Neural progenitor cell (in vitro differentiated cells): ENCODE results near the gene KBTBD2. TPM values are rescaled to one million over a fixed set of nuclear protein-coding genes. Genes with fewer than 3 reads are reported as not detected.
"Not testable (repeated sequence)": the region's sequence is repeated elsewhere in the genome, so short reads cannot be mapped to it uniquely, and the experiment has no call there.

Experiments
- DNase-seq: peaks from one replicate; pipeline ENCODE4 v3.0.0-alpha.2; 2016; ENCODE audit warnings: low spot score
- H2AFZ ChIP-seq: fragments of 200-600 bp; sonication (generic); replicated peaks from 2 replicates; pipeline ENCODE4 v1.6.1; 2016; ENCODE audit warnings: antibody characterized with exemption
- H3F3A ChIP-seq: fragments of 200-600 bp; sonication (generic); 2 replicates; pipeline ENCODE4 v1.6.1; 2016; ENCODE audit warnings: antibody characterized with exemption, low read depth
- H3K27ac ChIP-seq: fragments of 200-600 bp; sonication (generic); 2 replicates; pipeline ENCODE4 v1.5.1; 2016; ENCODE audit warnings: mild to moderate bottlenecking
- H3K27me3 ChIP-seq: fragments of 200-600 bp; sonication (generic); 2 replicates; pipeline ENCODE4 v1.6.1; 2016; ENCODE audit warnings: mild to moderate bottlenecking, moderate library complexity
- H3K36me3 ChIP-seq: fragments of 200-600 bp; sonication (generic); 2 replicates; pipeline ENCODE4 v1.5.1; 2016
- H3K4me1 ChIP-seq: fragments of 200-600 bp; sonication (generic); 2 replicates; pipeline ENCODE4 v1.6.1; 2016; ENCODE audit warnings: mixed run types
- H3K4me2 ChIP-seq: fragments of 200-600 bp; sonication (generic); 2 replicates; pipeline ENCODE4 v1.6.1; 2016
- H3K4me3 ChIP-seq: fragments of 200-600 bp; sonication (generic); 2 replicates; pipeline ENCODE4 v1.5.1; 2016
- H3K79me2 ChIP-seq: fragments of 200-600 bp; sonication (generic); 2 replicates; pipeline ENCODE4 v1.6.1; 2016; ENCODE audit warnings: low read depth
- H3K9ac ChIP-seq: fragments of 200-600 bp; sonication (generic); 2 replicates; pipeline ENCODE4 v1.6.1; 2016
- H3K9me3 ChIP-seq: fragments of 200-600 bp; sonication (generic); 2 replicates; pipeline ENCODE4 v1.5.1; 2016; ENCODE audit warnings: low read depth
- H4K20me1 ChIP-seq: fragments of 200-600 bp; sonication (generic); 2 replicates; pipeline ENCODE4 v1.6.1; 2016; ENCODE audit warnings: low read depth
- H3K27ac Mint-ChIP-seq: 3 replicates; pipeline ENCODE4 v1.8.0; 2021; ENCODE audit warnings: mixed read lengths
- H3K27me3 Mint-ChIP-seq: 2 replicates; pipeline ENCODE4 v1.8.0; 2022; ENCODE audit warnings: low read depth, mild to moderate bottlenecking, inconsistent platforms, moderate library complexity, mixed read lengths; ENCODE audit not compliant: insufficient read depth
- H3K36me3 Mint-ChIP-seq: 3 replicates; pipeline ENCODE4 v1.8.0; 2021; ENCODE audit warnings: mixed read lengths
- H3K4me1 Mint-ChIP-seq: 3 replicates; pipeline ENCODE4 v1.8.0; 2021; ENCODE audit warnings: mixed read lengths
- H3K4me3 Mint-ChIP-seq: 3 replicates; pipeline ENCODE4 v1.8.0; 2021; ENCODE audit warnings: mild to moderate bottlenecking, moderate library complexity, mixed read lengths
- H3K9me3 Mint-ChIP-seq: 3 replicates; pipeline ENCODE4 v1.8.0; 2020; ENCODE audit warnings: mixed read lengths
- CTCF ChIP-seq: fragments of 200-600 bp; sonication (generic); IDR thresholded peaks from 2 replicates; pipeline ENCODE4 v1.5.1; 2017; ENCODE audit warnings: antibody characterized with exemption, mild to moderate bottlenecking
- EZH2 ChIP-seq: fragments of 200-600 bp; sonication (generic); IDR thresholded peaks from 2 replicates; pipeline ENCODE4 v1.6.1; 2017; ENCODE audit warnings: antibody characterized with exemption, mild to moderate bottlenecking, moderate library complexity
- EZH2phosphoT487 ChIP-seq: fragments of 200-600 bp; sonication (generic); IDR thresholded peaks from 2 replicates; pipeline ENCODE4 v1.6.1; 2017; ENCODE audit warnings: antibody characterized with exemption
- total RNA-seq: library from RNA; depleted of rRNA; stranded (reverse); fragments of >200 nt; gene quantifications from 2 replicates; pipeline ENCODE4 v1.2.3, GENCODE V29; 2015; ENCODE audit warnings: low replicate concordance

KBTBD2 gene
- total RNA-seq, 1 donor from 2014 or later, result 45.5 TPM

GRCh38 chr7:32869716-32870115 lies 21.8 kb downstream of the KBTBD2 start:
- Histone ChIP-seq H3F3A (no peaks in the 10 kb centered on the region), H3K9ac (no peak overlapping the region), H4K20me1 (peaks cover 9% of the 10 kb centered on the region), H3K27ac (no peak overlapping the region), H3K4me2 (no peak overlapping the region), H2AFZ (no peak overlapping the region), H3K4me1 (no peaks in the 10 kb centered on the region), H3K36me3 (peaks cover 5% of the 10 kb centered on the region), H3K4me3 (no peak overlapping the region), H3K27me3 (no peaks in the 10 kb centered on the region), H3K79me2 (no peaks in the 10 kb centered on the region), H3K9me3 (no peaks in the 10 kb centered on the region)
- no peak for DNase-seq
- Mint-ChIP-seq H3K4me3 (no peak overlapping the region), H3K27ac (no peak overlapping the region), H3K36me3 (peaks cover 60% of the 10 kb centered on the region), H3K4me1 (no peaks in the 10 kb centered on the region), H3K9me3 (no peaks in the 10 kb centered on the region), H3K27me3 (no peaks in the 10 kb centered on the region)
- TF ChIP-seq EZH2phosphoT487 (no peak), EZH2 (no peak), CTCF (no peak)

DNA sequence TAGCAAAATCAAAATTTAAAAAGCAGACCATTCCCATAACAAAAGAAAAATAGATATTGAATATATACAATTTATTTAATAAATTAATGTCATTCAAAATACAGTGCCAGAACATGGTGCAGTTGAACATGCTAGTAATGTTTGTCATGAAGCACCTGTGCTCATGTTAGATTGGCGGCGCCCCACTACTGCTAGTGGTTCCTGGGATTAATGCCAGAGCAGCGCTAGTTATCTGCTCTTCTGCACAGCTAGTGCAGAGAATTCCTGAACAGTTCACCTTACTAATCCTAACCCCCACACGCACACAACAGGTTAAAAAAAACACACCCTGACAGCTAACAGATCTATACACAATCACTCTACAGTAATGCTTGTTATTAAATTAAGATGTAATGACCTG lies 23.4 kb downstream of the KBTBD2 start:
- no peaks in the 10 kb centered on the region for H3K27me3 Mint-ChIP-seq
- Histone ChIP-seq H4K20me1 (peaks cover 9% of the 10 kb centered on the region), H3K36me3 (peaks cover 5% of the 10 kb centered on the region), H2AFZ (no peak overlapping the region), H3K9ac (no peak overlapping the region), H3K27me3 (no peaks in the 10 kb centered on the region), H3K4me3 (no peak overlapping the region), H3K79me2 (no peaks in the 10 kb centered on the region), H3F3A (no peaks in the 10 kb centered on the region), H3K4me1 (no peaks in the 10 kb centered on the region), H3K4me2 (no peak overlapping the region), H3K27ac (no peak overlapping the region), H3K9me3 (no peaks in the 10 kb centered on the region)
- H3K27ac Mint-ChIP-seq, result no peak overlapping the region
- H3K4me3 Mint-ChIP-seq, result no peak overlapping the region
- peaks cover 70% of the 10 kb centered on the region for H3K36me3 Mint-ChIP-seq
- H3K4me1 Mint-ChIP-seq, result no peaks in the 10 kb centered on the region
- TF ChIP-seq EZH2 (no peak), CTCF (no peak), EZH2phosphoT487 (no peak)
- no peaks in the 10 kb centered on the region for H3K9me3 Mint-ChIP-seq
- no peak for DNase-seq

DNA sequence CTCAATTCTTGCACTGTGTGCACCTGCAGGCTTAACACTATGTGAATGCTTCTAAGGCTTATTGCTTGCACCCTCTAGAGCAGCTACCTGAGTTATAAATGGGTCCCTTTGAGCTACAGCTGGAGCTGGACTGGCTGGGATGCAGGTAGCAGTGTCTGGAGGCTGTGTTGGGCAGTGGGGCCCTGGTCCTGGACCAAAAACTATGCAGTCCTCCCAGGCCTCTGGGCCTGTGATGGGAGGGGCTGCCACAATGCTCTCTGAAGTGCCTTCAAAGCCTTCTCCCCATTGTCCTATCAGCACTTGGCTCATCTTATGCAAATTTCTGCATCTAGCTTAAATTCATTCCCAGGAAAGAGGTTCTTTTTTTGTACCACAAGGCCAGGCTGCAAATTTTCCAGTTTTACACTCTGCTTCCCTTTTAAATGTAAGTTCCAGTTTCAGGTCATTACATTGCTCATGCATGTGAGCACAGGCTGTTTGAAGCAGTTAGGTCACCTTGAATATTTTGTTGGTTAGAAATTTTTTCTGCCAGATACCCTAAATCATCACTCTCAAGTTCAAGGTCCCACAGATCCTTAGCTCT lies 26.0 kb downstream of the KBTBD2 start:
- H3K9ac ChIP-seq, result no peak overlapping the region
- H3K4me1 Mint-ChIP-seq, result peaks cover 4% of the 10 kb centered on the region
- no peaks in the 10 kb centered on the region for H3F3A ChIP-seq
- no peak overlapping the region for H2AFZ ChIP-seq
- H3K27me3 Mint-ChIP-seq, result no peaks in the 10 kb centered on the region
- no peak overlapping the region for H3K27ac ChIP-seq
- H3K4me3 ChIP-seq, result no peak overlapping the region
- H3K9me3 Mint-ChIP-seq, result no peaks in the 10 kb centered on the region
- H4K20me1 ChIP-seq, result no peaks in the 10 kb centered on the region
- no peak overlapping the region for H3K27ac Mint-ChIP-seq
- no peaks in the 10 kb centered on the region for H3K27me3 ChIP-seq
- H3K36me3 ChIP-seq, result no peaks in the 10 kb centered on the region
- H3K4me2 ChIP-seq, result no peak overlapping the region
- no peak overlapping the region for H3K4me3 Mint-ChIP-seq
- DNase-seq, result no peak
- H3K79me2 ChIP-seq, result no peaks in the 10 kb centered on the region
- H3K4me1 ChIP-seq, result no peaks in the 10 kb centered on the region
- H3K9me3 ChIP-seq, result no peaks in the 10 kb centered on the region
- peaks cover 52% of the 10 kb centered on the region for H3K36me3 Mint-ChIP-seq
- no peak for TF ChIP-seq EZH2phosphoT487
- TF ChIP-seq CTCF, result no peak
- TF ChIP-seq EZH2, result no peak

GRCh38 chr7:32863872-32864271 lies 27.7 kb downstream of the KBTBD2 start:
- not testable (repeated sequence) for H3F3A ChIP-seq, H3K9me3 Mint-ChIP-seq, H4K20me1 ChIP-seq, H3K27me3 Mint-ChIP-seq, DNase-seq, H3K4me1 Mint-ChIP-seq, H3K27ac ChIP-seq, H3K4me3 Mint-ChIP-seq, H3K4me2 ChIP-seq, H3K27ac Mint-ChIP-seq, H3K79me2 ChIP-seq, H3K9ac ChIP-seq, H3K27me3 ChIP-seq, H2AFZ ChIP-seq, H3K9me3 ChIP-seq, H3K36me3 ChIP-seq, H3K4me3 ChIP-seq, H3K4me1 ChIP-seq
- H3K36me3 Mint-ChIP-seq, result peaks cover 40% of the 10 kb centered on the region
